Astrocyte of the spinal cord (primary cell): Measurements from ENCODE around the gene ALDOC.

Source experiments
- DNase-seq: peaks from one replicate; pipeline ENCODE4 v3.0.0; 2011; ENCODE audit warnings: low read depth, low spot score
- H3K4me3 ChIP-seq: 2 replicates; pipeline ENCODE4 v1.5.1; 2011; ENCODE audit warnings: low read depth, mild to moderate bottlenecking, low read length, moderate library complexity
- in situ Hi-C: cut with HindIII; loops from 2 replicates; pipeline ENCODE4 v1.10.0; 2017; ENCODE audit warnings: low sequenced_read_pairs
- TF ChIP-seq, protein P1 (sequence below): IDR thresholded peaks from 2 replicates; pipeline ENCODE4 v1.5.1; 2012; ENCODE audit warnings: low read depth, mild to moderate bottlenecking, low read length, inconsistent platforms

Gene ALDOC

DNA sequence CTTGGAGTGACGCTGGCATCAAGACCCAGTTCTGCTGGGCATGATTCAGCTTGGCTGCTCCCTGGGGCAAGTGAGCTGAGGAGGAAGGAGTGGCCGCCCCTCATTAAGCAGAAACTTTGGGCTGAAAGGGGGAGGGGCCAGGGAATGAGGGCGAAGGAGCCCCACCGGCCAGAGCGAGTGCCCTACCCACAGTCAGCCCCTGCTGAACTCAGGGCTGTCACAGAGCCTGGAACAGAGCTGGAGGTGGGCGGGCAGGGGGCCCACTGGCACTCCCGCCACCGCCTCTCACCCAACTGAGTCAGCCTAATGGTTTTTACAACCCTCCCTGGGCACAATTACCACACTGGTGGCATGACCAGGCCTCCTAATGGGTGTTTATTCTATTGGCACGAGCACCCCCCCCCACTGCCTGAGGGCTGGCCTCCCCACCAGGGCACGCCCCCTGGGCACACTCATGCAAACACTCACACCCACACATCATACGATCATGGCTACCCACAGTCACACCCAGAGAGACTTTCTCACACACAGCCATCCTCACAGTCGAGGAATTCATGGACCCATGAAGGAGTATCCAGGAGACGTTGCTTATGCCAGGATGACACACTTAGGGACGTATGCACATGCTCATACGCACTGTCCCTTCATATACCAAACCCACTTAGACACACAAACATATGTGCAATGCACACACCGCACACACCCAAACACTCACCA is 43.4 kb downstream of the ALDOC start:
- H3K4me3 ChIP-seq: no peak overlapping the region
- no peak for DNase-seq
- TF ChIP-seq, protein P1, sequence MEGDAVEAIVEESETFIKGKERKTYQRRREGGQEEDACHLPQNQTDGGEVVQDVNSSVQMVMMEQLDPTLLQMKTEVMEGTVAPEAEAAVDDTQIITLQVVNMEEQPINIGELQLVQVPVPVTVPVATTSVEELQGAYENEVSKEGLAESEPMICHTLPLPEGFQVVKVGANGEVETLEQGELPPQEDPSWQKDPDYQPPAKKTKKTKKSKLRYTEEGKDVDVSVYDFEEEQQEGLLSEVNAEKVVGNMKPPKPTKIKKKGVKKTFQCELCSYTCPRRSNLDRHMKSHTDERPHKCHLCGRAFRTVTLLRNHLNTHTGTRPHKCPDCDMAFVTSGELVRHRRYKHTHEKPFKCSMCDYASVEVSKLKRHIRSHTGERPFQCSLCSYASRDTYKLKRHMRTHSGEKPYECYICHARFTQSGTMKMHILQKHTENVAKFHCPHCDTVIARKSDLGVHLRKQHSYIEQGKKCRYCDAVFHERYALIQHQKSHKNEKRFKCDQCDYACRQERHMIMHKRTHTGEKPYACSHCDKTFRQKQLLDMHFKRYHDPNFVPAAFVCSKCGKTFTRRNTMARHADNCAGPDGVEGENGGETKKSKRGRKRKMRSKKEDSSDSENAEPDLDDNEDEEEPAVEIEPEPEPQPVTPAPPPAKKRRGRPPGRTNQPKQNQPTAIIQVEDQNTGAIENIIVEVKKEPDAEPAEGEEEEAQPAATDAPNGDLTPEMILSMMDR: no peak
- in situ Hi-C loops: no loop called here

GRCh38 chr17:28532050-28532960 is 44.4 kb downstream of the ALDOC start:
- TF ChIP-seq, protein P1: no peak
- in situ Hi-C loops: no loop called here
- no peak for DNase-seq
- no peak overlapping the region for H3K4me3 ChIP-seq

DNA sequence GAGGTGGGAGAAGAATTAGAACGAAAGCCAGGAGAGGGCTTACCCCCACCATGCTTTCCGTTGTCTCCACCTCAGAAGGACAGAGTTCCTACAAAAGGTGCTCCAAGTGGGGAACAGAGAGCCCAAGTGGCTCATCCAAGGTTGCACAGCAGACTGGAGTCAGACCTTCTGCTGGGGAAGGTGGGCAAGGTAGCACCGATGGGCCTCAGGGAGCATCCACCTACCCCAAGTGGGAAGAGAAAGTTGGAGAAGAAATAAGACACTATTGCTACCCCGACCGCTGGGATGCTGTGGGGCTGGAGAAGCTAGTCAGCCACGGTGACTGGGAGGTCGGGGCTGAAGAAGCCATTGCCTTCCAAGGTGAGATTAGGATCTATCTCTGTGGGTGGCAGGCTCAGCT is 45.8 kb downstream of the ALDOC start:
- in situ Hi-C loops: no loop called here
- TF ChIP-seq, protein P1: no peak
- no peak for DNase-seq
- H3K4me3 ChIP-seq: no peak overlapping the region

DNA sequence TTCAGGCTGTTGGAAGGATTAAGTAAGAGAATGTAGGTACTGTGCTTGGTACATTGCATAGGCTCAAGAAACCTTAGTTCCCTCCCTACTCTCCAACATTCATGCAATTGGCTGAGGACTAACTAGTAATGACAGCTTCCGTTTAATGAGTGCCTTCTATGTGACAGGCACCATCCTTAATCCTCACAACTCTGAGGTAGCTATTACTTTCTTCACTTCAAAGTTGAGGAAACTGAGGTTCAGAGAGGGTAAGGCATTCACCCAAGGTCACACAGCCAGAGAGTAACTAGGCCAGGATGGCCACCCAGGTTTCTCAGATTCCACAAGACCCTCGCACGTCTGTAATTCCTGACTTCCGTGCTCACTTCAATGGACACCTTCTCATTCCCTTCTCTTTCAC is 46.4 kb downstream of the ALDOC start:
- no peak for DNase-seq
- TF ChIP-seq, protein P1: no peak
- in situ Hi-C loops: no loop called here
- no peak overlapping the region for H3K4me3 ChIP-seq

DNA sequence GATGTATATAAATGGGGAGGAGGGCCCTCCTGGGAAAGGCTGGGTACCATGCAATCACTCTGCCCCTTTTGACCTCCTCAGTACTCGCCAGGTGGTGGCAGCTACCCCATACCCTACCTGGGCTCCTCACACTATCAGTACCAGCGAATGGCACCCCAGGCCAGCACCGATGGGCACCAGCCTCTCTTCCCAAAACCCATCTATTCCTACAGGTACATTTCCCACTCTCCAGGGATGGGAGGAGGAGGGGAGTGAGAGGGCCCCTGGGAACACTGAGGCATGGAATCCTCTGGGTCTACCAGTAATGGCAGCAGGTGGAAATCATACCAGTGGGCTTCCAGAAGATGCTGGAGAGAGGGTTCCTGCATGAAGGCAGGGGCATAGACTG is 47.7 kb downstream of the ALDOC start:
- DNase-seq: no peak
- TF ChIP-seq, protein P1: no peak
- in situ Hi-C loops: no loop called here
- no peak overlapping the region for H3K4me3 ChIP-seq

GRCh38 chr17:28528327-28529012 is 48.2 kb downstream of the ALDOC start:
- TF ChIP-seq, protein P1: no peak
- DNase-seq: no peak
- in situ Hi-C loops: no loop called here
- no peak overlapping the region for H3K4me3 ChIP-seq
